Measurements from ENCODE around the gene CHGA. TPM values are rescaled to one million over a fixed set of nuclear protein-coding genes. Genes with fewer than 3 reads are reported as not detected.

The CHGA gene
- total and polyA plus RNA-seq, 2 of the 8 experiments (the other 6 are each of a cell fraction or from before 2014, with no cell fraction given) = 17.5 to 28.2 TPM

DNA sequence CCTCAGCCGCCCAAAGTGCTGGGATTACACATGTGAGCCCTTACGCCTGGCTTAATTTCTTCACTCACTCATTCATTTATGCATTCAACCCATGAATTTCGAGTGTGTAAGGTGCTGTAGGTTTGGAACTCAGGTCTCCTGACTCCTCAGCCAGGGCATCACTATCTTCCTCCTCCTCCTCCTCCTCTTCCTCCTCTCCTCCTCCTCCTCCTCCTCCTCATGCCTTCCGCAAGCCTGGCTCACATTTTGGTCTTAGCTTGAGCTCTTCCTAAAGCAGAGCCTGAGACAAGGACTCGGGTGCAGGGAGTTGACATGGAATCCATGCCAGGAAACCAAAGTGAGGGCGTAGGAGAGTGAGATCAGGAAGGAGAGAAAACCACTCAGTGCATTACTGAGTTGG, 20.8 kb upstream of the CHGA start:
- no peak overlapping the region for H3K23ac ChIP-seq (ENCODE audit: insufficient read length)
- no peaks in the 10 kb centered on the region for H3K79me2 ChIP-seq (ENCODE audit: control insufficient read depth in 1 of 2, insufficient read depth in 2 of 2, low read length in 2 of 2)
- H3K4me3 ChIP-seq (ENCODE audit: extremely low read depth in 1 of 4, insufficient read depth in 2 of 4, low read depth in 3 of 4, low read length in 4 of 4) = no peak overlapping the region
- H2AK5ac ChIP-seq (ENCODE audit: low read depth, low read length) = no peak overlapping the region
- no peak overlapping the region for H4K8ac ChIP-seq (ENCODE audit: extremely low read depth, insufficient read depth, low read length)
- DNase-seq (ENCODE audit: low read depth in 1 of 2, low spot score in 2 of 2) (no peak), FAIRE-seq (no peak)
- ChIA-PET POLR2A (ENCODE audit: partially characterized antibody) (interaction anchor here (1.2 kb wide), 1 partner anchor 20 kb away, joined by 4 read pairs; no protein-coding TSS in a partner anchor), CTCF (ENCODE audit: partially characterized antibody) (interaction anchor here (1.4 kb wide), 2 partner anchors 28 to 50 kb away, joined by 3 to 4 read pairs; no protein-coding TSS in a partner anchor)
- no peak overlapping the region for H4K91ac ChIP-seq (replicated peaks; ENCODE audit: insufficient read length, low read length)
- no peak overlapping the region for H2BK15ac ChIP-seq (ENCODE audit: low read length)
- peaks cover 0 to 12% (median 9%) of the 10 kb centered on the region in 4 experiments; a peak in 5 of 7 replicates for H3K27me3 ChIP-seq (replicated peaks in 1 of 4; ENCODE audit: control insufficient read depth in 3 of 4, extremely low read depth in 1 of 4, insufficient read depth in 3 of 4, low read length in 3 of 4)
- H3K4me1 ChIP-seq (replicated peaks in 1 of 4; ENCODE audit: control insufficient read depth in 3 of 4, insufficient read depth in 4 of 4, low read length in 3 of 4) = peaks cover 0 to 2% (median 0%) of the 10 kb centered on the region in 4 experiments; a peak in 2 of 7 replicates
- H3K4ac ChIP-seq (replicated peaks; ENCODE audit: insufficient read length, low read depth, low read length) = no peak overlapping the region
- H4K5ac ChIP-seq (ENCODE audit: insufficient read length, low read depth, low read length) = no peak overlapping the region
- H3K9ac ChIP-seq (replicated peaks in 1 of 4; ENCODE audit: extremely low read depth in 1 of 4, low read depth in 3 of 4, low read length in 3 of 4) = no peak overlapping the region
- no peaks in the 10 kb centered on the region for H4K20me1 ChIP-seq (replicated peaks in 1 of 2; ENCODE audit: control insufficient read depth in 1 of 2, insufficient read depth in 2 of 2, low read length in 2 of 2)
- no peaks in the 10 kb centered on the region for H3K79me1 ChIP-seq (ENCODE audit: low read depth, low read length)
- H3K9me3 ChIP-seq (ENCODE audit: insufficient read depth in 2 of 2, low read depth in 1 of 2, low read length in 1 of 2) = no peaks in the 10 kb centered on the region
- no peak overlapping the region for H2BK20ac ChIP-seq (ENCODE audit: low read length)
- WGBS, 2 experiments (ENCODE audit: extremely low coverage in 1 of 2, insufficient coverage in 1 of 2, insufficient read length in 1 of 2, insufficient replicate concordance in 2 of 2, low coverage in 1 of 2, low lambda C conversion rate in 2 of 2, missing lambda C conversion rate in 1 of 2) = 84% methylated on average over 4 of the region's 6 CpGs; no CpG with 5 or more reads in 1 of the 2 experiments
- no peak overlapping the region for H3K18ac ChIP-seq (ENCODE audit: extremely low read depth, low read length)
- peak overlapping the region in 1 of 2 experiments; percentile 44; a peak in 1 of 4 replicates for H3K4me2 ChIP-seq (ENCODE audit: insufficient read depth in 1 of 2, low read depth in 2 of 2, low read length in 2 of 2)
- H2AFZ ChIP-seq (ENCODE audit: low read length) = no peak overlapping the region; the same call in 1 of the 2 replicates
- no peaks in the 10 kb centered on the region for H3K36me3 ChIP-seq (ENCODE audit: control insufficient read depth in 2 of 4, insufficient read depth in 4 of 4, low read length in 3 of 4)
- 0 out of 2 replicates have a peak overlapping the region, but pooled peaks have one; percentile 50 for H2BK12ac ChIP-seq (ENCODE audit: low read depth, low read length)
- H3K14ac ChIP-seq (ENCODE audit: insufficient read length) = no peak overlapping the region
- H3K27ac ChIP-seq (ENCODE audit: low read depth, low read length) = no peak overlapping the region
- no peaks in the 10 kb centered on the region for H3K23me2 ChIP-seq (ENCODE audit: low read depth, low read length)
- no peak overlapping the region for H2BK120ac ChIP-seq (replicated peaks; ENCODE audit: low read depth, low read length)
- H2BK5ac ChIP-seq (ENCODE audit: low read depth, low read length) = no peak overlapping the region
- H3K56ac ChIP-seq (replicated peaks; ENCODE audit: insufficient read length, low read depth, low read length) = no peak overlapping the region
- no peak for TF ChIP-seq RFX5 (IDR thresholded peaks at IDR 0.05; ENCODE audit: borderline replicate concordance, low read depth, low read length)
- no peak for TF ChIP-seq EZH2 (IDR thresholded peaks at IDR 0.05; ENCODE audit: low read depth, low read length, severe bottlenecking)
- TF ChIP-seq POLR2A (IDR thresholded peaks at IDR 0.05; ENCODE audit: control extremely low read depth in 1 of 2, low read depth in 2 of 2, low read length in 2 of 2) = no peak
- TF ChIP-seq JUN (IDR thresholded peaks at IDR 0.05; ENCODE audit: low read depth, low read length) = no peak
- TF ChIP-seq CBX5 (IDR thresholded peaks at IDR 0.05; ENCODE audit: low read depth, low read length) = no peak
- TF ChIP-seq HDAC6 (IDR thresholded peaks at IDR 0.05; ENCODE audit: low read depth, low read length) = no peak
- TF ChIP-seq, protein P1, sequence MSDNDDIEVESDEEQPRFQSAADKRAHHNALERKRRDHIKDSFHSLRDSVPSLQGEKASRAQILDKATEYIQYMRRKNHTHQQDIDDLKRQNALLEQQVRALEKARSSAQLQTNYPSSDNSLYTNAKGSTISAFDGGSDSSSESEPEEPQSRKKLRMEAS (IDR thresholded peaks at IDR 0.05) = no peak
- TF ChIP-seq MAFK (IDR thresholded peaks at IDR 0.05; ENCODE audit: low read depth, low read length) = no peak
- no peak for TF ChIP-seq SUZ12 (IDR thresholded peaks at IDR 0.05; ENCODE audit: low read length)
- TF ChIP-seq, protein P2, sequence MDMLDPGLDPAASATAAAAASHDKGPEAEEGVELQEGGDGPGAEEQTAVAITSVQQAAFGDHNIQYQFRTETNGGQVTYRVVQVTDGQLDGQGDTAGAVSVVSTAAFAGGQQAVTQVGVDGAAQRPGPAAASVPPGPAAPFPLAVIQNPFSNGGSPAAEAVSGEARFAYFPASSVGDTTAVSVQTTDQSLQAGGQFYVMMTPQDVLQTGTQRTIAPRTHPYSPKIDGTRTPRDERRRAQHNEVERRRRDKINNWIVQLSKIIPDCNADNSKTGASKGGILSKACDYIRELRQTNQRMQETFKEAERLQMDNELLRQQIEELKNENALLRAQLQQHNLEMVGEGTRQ (IDR thresholded peaks at IDR 0.05; ENCODE audit: low read length) = no peak
- TF ChIP-seq NRF1 (IDR thresholded peaks at IDR 0.05; ENCODE audit: low read depth, low read length) = no peak
- no peak for TF ChIP-seq SIN3A (conservative IDR thresholded peaks at IDR 0.05 in 1 of 2, IDR thresholded peaks at IDR 0.05 in 1 of 2; ENCODE audit: low read depth in 1 of 2, low read length in 2 of 2)

All from H1 (cell line).